Liver (tissue), 3 donors: ENCODE data around the gene NTN3.

Experiments used
- GABPA ChIP-seq, 2 donors: IDR thresholded peaks in 1 of 2; conservative IDR thresholded peaks in 1 of 2; 2 replicates each; pipeline ENCODE4 v1.6.1; 2016; ENCODE audit warnings: antibody characterized with exemption in 2 of 2, mild to moderate bottlenecking in 1 of 2, moderate library complexity in 1 of 2
- JUND ChIP-seq, 2 donors: IDR thresholded peaks; 2 replicates each; pipeline ENCODE4 v1.6.1; 2016; ENCODE audit warnings: antibody characterized with exemption in 2 of 2
- NR2F2 ChIP-seq: IDR thresholded peaks from 2 replicates; pipeline ENCODE4 v1.6.1; 2016; ENCODE audit warnings: antibody characterized with exemption
- RAD21 ChIP-seq, 2 donors: IDR thresholded peaks; 2 replicates each; pipeline ENCODE4 v1.6.1; 2016; ENCODE audit warnings: antibody characterized with exemption in 2 of 2, mild to moderate bottlenecking in 2 of 2
- RXRA ChIP-seq, 2 donors: IDR thresholded peaks; 2 replicates each; pipeline ENCODE4 v1.6.1; 2017 to 2018; ENCODE audit warnings: antibody characterized with exemption in 2 of 2, mild to moderate bottlenecking in 1 of 2
- SP1 ChIP-seq: IDR thresholded peaks from 2 replicates; pipeline ENCODE4 v1.6.1; 2018; ENCODE audit warnings: antibody characterized with exemption, mild to moderate bottlenecking
- TF ChIP-seq, protein P1 (sequence below): IDR thresholded peaks from 2 replicates; pipeline ENCODE4 v1.6.1; 2016; ENCODE audit warnings: antibody characterized with exemption, mild to moderate bottlenecking
- TF ChIP-seq, protein P2 (sequence below): fragments of 150-350 bp; IDR thresholded peaks from 2 replicates; pipeline ENCODE4 v1.5.1; 2017; ENCODE audit warnings: improper control_type of control experiment, low read depth, low read length; ENCODE audit not compliant: missing input control
- TF ChIP-seq, protein P3 (sequence below): IDR thresholded peaks from 2 replicates; pipeline ENCODE4 v1.6.1; 2016; ENCODE audit warnings: antibody characterized with exemption
- TF ChIP-seq, protein P4 (sequence below): IDR thresholded peaks from 2 replicates; pipeline ENCODE4 v1.6.1; 2016; ENCODE audit warnings: antibody characterized with exemption
- TF ChIP-seq, protein P5 (sequence below): IDR thresholded peaks from 2 replicates; pipeline ENCODE4 v1.6.1; 2016; ENCODE audit warnings: antibody characterized with exemption
- donor health status: healthy.
- donor health status: healthy.

DNA sequence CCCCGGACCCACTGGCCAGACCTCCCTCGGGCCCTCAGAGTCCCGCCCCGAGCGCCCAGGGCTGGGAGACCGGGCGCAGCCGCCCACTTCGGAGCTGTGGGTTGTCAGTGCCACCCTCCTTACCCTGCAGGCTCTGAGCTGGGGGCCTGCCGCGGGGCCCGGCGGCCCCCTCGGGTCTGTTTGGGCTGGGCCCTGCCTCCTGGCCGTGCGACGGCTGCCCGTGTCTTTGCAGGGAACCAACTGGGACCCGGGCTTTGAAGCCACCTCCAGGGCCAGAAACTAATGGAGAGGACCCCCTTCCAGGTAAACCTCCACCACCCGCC, 10.7 kb upstream of the NTN3 start:
- TF ChIP-seq RAD21 (IDR thresholded peaks at IDR 0.05) (no peak), RXRA (IDR thresholded peaks at IDR 0.05) (no peak), JUND (IDR thresholded peaks at IDR 0.05) (no peak), NR2F2 (no peak), SP1 (no peak), GABPA (IDR thresholded peaks at IDR 0.05 in 1 of 2, conservative IDR thresholded peaks at IDR 0.05 in 1 of 2) (no peak)
- TF ChIP-seq, protein P1, sequence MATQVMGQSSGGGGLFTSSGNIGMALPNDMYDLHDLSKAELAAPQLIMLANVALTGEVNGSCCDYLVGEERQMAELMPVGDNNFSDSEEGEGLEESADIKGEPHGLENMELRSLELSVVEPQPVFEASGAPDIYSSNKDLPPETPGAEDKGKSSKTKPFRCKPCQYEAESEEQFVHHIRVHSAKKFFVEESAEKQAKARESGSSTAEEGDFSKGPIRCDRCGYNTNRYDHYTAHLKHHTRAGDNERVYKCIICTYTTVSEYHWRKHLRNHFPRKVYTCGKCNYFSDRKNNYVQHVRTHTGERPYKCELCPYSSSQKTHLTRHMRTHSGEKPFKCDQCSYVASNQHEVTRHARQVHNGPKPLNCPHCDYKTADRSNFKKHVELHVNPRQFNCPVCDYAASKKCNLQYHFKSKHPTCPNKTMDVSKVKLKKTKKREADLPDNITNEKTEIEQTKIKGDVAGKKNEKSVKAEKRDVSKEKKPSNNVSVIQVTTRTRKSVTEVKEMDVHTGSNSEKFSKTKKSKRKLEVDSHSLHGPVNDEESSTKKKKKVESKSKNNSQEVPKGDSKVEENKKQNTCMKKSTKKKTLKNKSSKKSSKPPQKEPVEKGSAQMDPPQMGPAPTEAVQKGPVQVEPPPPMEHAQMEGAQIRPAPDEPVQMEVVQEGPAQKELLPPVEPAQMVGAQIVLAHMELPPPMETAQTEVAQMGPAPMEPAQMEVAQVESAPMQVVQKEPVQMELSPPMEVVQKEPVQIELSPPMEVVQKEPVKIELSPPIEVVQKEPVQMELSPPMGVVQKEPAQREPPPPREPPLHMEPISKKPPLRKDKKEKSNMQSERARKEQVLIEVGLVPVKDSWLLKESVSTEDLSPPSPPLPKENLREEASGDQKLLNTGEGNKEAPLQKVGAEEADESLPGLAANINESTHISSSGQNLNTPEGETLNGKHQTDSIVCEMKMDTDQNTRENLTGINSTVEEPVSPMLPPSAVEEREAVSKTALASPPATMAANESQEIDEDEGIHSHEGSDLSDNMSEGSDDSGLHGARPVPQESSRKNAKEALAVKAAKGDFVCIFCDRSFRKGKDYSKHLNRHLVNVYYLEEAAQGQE: no peak
- TF ChIP-seq, protein P2, sequence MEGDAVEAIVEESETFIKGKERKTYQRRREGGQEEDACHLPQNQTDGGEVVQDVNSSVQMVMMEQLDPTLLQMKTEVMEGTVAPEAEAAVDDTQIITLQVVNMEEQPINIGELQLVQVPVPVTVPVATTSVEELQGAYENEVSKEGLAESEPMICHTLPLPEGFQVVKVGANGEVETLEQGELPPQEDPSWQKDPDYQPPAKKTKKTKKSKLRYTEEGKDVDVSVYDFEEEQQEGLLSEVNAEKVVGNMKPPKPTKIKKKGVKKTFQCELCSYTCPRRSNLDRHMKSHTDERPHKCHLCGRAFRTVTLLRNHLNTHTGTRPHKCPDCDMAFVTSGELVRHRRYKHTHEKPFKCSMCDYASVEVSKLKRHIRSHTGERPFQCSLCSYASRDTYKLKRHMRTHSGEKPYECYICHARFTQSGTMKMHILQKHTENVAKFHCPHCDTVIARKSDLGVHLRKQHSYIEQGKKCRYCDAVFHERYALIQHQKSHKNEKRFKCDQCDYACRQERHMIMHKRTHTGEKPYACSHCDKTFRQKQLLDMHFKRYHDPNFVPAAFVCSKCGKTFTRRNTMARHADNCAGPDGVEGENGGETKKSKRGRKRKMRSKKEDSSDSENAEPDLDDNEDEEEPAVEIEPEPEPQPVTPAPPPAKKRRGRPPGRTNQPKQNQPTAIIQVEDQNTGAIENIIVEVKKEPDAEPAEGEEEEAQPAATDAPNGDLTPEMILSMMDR: no peak
- TF ChIP-seq, protein P3, sequence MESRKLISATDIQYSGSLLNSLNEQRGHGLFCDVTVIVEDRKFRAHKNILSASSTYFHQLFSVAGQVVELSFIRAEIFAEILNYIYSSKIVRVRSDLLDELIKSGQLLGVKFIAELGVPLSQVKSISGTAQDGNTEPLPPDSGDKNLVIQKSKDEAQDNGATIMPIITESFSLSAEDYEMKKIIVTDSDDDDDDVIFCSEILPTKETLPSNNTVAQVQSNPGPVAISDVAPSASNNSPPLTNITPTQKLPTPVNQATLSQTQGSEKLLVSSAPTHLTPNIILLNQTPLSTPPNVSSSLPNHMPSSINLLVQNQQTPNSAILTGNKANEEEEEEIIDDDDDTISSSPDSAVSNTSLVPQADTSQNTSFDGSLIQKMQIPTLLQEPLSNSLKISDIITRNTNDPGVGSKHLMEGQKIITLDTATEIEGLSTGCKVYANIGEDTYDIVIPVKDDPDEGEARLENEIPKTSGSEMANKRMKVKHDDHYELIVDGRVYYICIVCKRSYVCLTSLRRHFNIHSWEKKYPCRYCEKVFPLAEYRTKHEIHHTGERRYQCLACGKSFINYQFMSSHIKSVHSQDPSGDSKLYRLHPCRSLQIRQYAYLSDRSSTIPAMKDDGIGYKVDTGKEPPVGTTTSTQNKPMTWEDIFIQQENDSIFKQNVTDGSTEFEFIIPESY: no peak
- TF ChIP-seq, protein P4, sequence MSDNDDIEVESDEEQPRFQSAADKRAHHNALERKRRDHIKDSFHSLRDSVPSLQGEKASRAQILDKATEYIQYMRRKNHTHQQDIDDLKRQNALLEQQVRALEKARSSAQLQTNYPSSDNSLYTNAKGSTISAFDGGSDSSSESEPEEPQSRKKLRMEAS: no peak
- TF ChIP-seq, protein P5, sequence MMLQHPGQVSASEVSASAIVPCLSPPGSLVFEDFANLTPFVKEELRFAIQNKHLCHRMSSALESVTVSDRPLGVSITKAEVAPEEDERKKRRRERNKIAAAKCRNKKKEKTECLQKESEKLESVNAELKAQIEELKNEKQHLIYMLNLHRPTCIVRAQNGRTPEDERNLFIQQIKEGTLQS: no peak
